ENCODE measurements around the gene MAPKBP1.

The MAPKBP1 gene

GRCh38 chr15:41791547-41791937 lies 17.3 kb downstream of the MAPKBP1 start:
- peak overlapping the region; percentile 17 for H3K27ac Mint-ChIP-seq
- H3K4me1 Mint-ChIP-seq (ENCODE audit: low read depth) = peaks cover 47% of the 10 kb centered on the region
- peak overlapping the region; percentile 66 for H3K4me3 Mint-ChIP-seq
- no peaks in the 10 kb centered on the region for H3K9me3 Mint-ChIP-seq
- no peaks in the 10 kb centered on the region for H3K27me3 Mint-ChIP-seq (ENCODE audit: low read depth)
- H3K36me3 Mint-ChIP-seq (ENCODE audit: low read depth) = peaks cover 5% of the 10 kb centered on the region

DNA sequence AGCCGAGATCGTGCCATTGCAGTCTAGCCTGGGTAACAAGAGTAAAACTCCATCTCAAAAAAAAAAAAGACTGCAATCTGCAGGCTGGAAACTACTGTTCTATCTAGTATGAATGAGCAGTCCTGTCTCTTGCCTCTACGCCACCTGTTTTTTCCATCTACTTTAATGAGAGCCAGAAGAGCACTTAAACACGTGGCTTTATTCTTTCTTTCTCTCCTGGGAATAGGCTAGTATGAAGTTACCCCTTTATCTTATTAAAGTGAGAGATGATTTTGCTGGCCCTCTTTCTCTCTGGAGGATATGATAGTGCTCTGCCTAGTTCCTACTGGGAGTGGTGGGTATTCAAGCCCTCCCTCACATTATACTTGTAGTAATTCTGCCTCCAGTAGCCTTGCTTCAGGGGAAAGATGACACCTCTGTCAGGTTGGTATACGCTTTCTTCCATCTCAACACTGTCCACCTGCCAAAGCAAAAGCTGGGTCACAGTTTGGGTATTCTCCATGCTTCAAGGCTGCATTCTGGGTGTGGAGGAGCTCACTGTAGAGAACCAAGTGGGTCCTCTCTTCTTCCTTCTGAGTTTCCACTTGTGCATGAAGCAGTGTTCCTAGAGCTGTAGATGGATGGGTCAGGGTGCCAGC lies 17.8 kb downstream of the MAPKBP1 start:
- Mint-ChIP-seq H3K9me3 (no peaks in the 10 kb centered on the region), H3K4me1 (ENCODE audit: low read depth) (peaks cover 50% of the 10 kb centered on the region), H3K27ac (peak overlapping the region; percentile 17), H3K27me3 (ENCODE audit: low read depth) (no peaks in the 10 kb centered on the region), H3K36me3 (ENCODE audit: low read depth) (peaks cover 5% of the 10 kb centered on the region), H3K4me3 (no peak overlapping the region)

DNA sequence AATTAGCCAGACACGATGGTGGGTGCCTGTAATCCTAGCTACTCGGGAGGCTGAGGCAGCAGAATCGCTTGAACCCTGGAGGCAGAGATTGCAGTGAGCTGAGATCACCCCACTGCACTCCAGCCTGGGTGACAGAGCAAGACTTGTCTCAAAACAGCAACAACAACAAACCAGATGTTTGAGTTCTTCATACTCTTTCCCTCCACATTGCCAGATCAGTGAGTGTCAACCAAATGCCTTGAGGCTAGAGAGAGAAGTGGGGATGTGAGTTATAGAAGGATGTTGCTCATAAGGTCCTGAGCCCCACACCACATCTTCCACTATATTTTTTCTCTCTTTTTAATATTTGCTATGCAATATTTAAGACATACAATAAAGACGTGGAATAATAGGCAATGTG lies 19.8 kb downstream of the MAPKBP1 start:
- no peaks in the 10 kb centered on the region for H3K9me3 Mint-ChIP-seq
- no peak overlapping the region for H3K27ac Mint-ChIP-seq
- H3K36me3 Mint-ChIP-seq (ENCODE audit: low read depth) = peaks cover 5% of the 10 kb centered on the region
- no peaks in the 10 kb centered on the region for H3K27me3 Mint-ChIP-seq (ENCODE audit: low read depth)
- peaks cover 43% of the 10 kb centered on the region for H3K4me1 Mint-ChIP-seq (ENCODE audit: low read depth)
- H3K4me3 Mint-ChIP-seq = no peak overlapping the region

- peak overlapping the region; percentile 11 for H3K27ac Mint-ChIP-seq
- H3K36me3 Mint-ChIP-seq (ENCODE audit: low read depth) = peaks cover 3% of the 10 kb centered on the region
- peaks cover 23% of the 10 kb centered on the region for H3K4me1 Mint-ChIP-seq (ENCODE audit: low read depth)
- no peak overlapping the region for H3K4me3 Mint-ChIP-seq
- no peaks in the 10 kb centered on the region for H3K9me3 Mint-ChIP-seq
- no peaks in the 10 kb centered on the region for H3K27me3 Mint-ChIP-seq (ENCODE audit: low read depth)
These were observed 21.9 kb downstream of the MAPKBP1 start for GRCh38 chr15:41795996-41796856.

DNA sequence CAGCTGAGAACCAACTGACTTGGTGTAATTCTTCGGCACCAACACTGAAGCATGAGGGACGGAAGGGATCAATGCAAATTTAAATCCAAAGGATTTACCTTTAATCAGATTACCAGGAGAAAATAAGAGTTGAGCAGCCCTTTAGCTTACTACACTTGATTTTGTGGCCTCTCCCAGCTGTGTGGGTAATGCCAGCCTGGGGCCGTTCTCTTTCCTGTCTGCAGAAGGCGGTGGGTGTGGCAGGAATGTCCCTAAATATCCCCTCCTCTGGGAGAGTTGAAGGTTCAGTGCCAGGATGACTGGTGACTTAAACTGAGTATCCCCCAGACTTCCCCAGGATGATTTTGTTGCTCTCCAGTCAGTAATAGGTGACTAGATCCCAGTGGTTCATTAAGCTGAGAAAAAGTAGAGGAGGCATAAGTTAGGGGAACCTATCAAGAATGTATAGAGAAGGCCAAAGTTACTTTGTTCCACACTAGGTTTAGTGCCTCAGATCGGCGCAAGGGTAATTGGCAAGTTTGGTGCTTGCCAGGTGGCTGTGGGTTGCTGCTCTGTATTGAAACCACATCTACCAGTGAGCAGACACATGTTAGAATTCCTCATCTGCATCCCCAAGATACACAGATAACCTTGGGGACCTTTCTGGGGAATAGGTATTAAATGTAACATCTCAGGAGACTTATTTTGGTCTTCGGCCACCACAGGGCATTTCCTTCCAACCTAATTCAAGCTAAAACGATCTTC lies 23.1 kb downstream of the MAPKBP1 start:
- H3K36me3 Mint-ChIP-seq (ENCODE audit: low read depth) = peaks cover 3% of the 10 kb centered on the region
- no peaks in the 10 kb centered on the region for H3K27me3 Mint-ChIP-seq (ENCODE audit: low read depth)
- peaks cover 12% of the 10 kb centered on the region for H3K4me1 Mint-ChIP-seq (ENCODE audit: low read depth)
- no peak overlapping the region for H3K27ac Mint-ChIP-seq
- no peak overlapping the region for H3K4me3 Mint-ChIP-seq
- no peaks in the 10 kb centered on the region for H3K9me3 Mint-ChIP-seq

- Mint-ChIP-seq H3K27ac (no peak overlapping the region), H3K36me3 (ENCODE audit: low read depth) (peaks cover 3% of the 10 kb centered on the region), H3K4me1 (ENCODE audit: low read depth) (peaks cover 12% of the 10 kb centered on the region), H3K27me3 (ENCODE audit: low read depth) (no peaks in the 10 kb centered on the region), H3K4me3 (no peak overlapping the region), H3K9me3 (no peaks in the 10 kb centered on the region)
These were observed 24.6 kb downstream of the MAPKBP1 start for GRCh38 chr15:41798607-41799487.

DNA sequence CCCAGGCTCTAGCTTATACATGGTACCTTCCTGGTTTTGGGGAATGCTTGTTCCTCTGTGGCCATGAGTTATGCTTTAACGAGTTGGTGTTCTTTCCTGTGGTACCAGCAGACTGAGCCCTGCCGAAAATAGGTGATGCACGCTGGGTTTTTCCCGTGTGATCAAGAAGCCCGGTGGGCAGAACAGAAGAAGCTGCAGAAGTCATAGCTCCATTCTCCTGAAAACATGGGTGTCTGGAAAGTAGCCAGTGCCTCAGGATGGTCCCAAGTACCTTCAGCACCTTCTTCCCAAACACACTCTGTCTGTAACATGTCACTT lies 25.2 kb downstream of the MAPKBP1 start:
- H3K27ac Mint-ChIP-seq = no peak overlapping the region

GRCh38 chr15:41801185-41801584 lies 26.9 kb downstream of the MAPKBP1 start:
- Mint-ChIP-seq H3K4me1 (ENCODE audit: low read depth) (peaks cover 15% of the 10 kb centered on the region), H3K27ac (no peak overlapping the region), H3K4me3 (no peak overlapping the region), H3K9me3 (no peaks in the 10 kb centered on the region), H3K27me3 (ENCODE audit: low read depth) (no peaks in the 10 kb centered on the region), H3K36me3 (ENCODE audit: low read depth) (peaks cover 6% of the 10 kb centered on the region)

More for the DNA sequence above, 25.2 kb downstream of the MAPKBP1 start:
- no peaks in the 10 kb centered on the region for H3K27me3 Mint-ChIP-seq (ENCODE audit: low read depth)
- no peaks in the 10 kb centered on the region for H3K9me3 Mint-ChIP-seq
- no peak overlapping the region for H3K4me3 Mint-ChIP-seq
- peaks cover 12% of the 10 kb centered on the region for H3K4me1 Mint-ChIP-seq (ENCODE audit: low read depth)
- H3K36me3 Mint-ChIP-seq (ENCODE audit: low read depth) = peaks cover 4% of the 10 kb centered on the region

DNA sequence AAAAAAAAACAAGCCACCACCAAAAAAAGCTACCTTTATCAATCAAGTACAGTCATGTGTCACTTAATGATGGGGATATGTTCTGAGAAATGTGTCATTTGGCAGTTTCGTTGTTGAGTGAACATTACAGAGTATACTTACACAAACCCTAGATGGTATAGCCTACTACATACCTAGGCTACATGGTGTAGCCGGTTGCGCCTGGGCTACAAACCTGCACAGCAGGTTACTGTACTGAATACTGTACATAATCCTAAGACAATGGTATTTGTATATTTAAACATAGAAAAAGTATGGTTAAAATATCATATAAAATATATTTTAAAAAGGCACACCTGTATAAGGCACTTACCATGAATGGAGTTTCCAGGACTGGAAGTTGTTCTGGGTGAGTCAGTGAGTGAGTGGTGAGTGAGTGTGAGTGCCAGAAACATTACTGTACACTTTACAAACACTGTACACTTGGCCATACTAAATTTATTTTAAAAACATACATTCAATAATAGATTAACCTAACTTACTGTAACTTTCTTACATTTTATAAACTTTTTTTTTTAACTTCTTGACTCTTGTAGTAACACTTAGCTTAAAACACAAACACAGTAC lies 27.7 kb downstream of the MAPKBP1 start:
- Mint-ChIP-seq H3K4me3 (no peak overlapping the region), H3K4me1 (ENCODE audit: low read depth) (peaks cover 11% of the 10 kb centered on the region), H3K36me3 (ENCODE audit: low read depth) (peaks cover 7% of the 10 kb centered on the region), H3K27ac (no peak overlapping the region), H3K9me3 (no peaks in the 10 kb centered on the region), H3K27me3 (ENCODE audit: low read depth) (no peaks in the 10 kb centered on the region)

- peaks cover 9% of the 10 kb centered on the region for H3K36me3 Mint-ChIP-seq (ENCODE audit: low read depth)
- H3K4me3 Mint-ChIP-seq = no peak overlapping the region
- H3K27ac Mint-ChIP-seq = no peak overlapping the region
- peaks cover 10% of the 10 kb centered on the region for H3K4me1 Mint-ChIP-seq (ENCODE audit: low read depth)
- H3K9me3 Mint-ChIP-seq = no peaks in the 10 kb centered on the region
- no peaks in the 10 kb centered on the region for H3K27me3 Mint-ChIP-seq (ENCODE audit: low read depth)
These were observed 30.1 kb downstream of the MAPKBP1 start for GRCh38 chr15:41804361-41804760.

DNA sequence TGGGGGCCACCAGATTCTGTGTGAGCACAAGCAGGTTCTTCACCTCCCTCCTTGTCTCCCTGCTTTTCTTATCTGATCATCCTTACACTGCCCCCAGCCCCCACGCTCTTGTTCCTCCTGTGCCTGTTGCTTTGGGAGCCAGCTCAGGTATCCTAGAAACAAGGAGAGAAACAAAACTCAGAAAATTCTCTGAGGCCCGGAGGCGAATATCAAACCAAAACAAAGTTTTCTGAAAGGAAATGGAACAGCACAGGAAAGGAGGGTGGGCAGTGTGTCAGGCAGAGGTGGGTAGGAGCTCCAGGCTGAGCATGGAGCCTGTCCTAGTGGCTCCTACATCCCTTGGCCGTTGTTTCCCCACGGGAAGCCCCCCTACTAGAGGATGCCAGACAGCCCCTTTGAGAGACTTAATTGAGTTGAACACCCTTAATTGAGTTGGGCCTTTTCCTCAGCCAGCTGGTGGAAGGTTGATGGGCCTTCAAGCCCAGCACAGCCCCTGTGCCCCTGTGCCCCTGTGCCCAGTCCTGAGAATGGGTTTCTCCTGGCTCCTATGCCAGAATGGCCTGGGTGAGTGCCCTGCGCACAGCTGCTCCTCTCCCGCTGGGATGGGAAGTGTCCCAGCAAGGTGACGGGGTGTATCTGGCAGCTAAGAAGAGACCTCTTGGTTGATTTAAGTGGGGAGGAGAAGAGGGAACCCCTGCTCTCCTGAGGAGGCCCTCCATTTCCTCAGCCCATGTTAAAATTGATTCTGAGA lies 30.8 kb downstream of the MAPKBP1 start:
- Mint-ChIP-seq H3K36me3 (ENCODE audit: low read depth) (peaks cover 9% of the 10 kb centered on the region), H3K4me1 (ENCODE audit: low read depth) (peaks cover 11% of the 10 kb centered on the region), H3K9me3 (no peaks in the 10 kb centered on the region), H3K27ac (peak overlapping the region; percentile 37), H3K4me3 (no peak overlapping the region), H3K27me3 (ENCODE audit: low read depth) (no peaks in the 10 kb centered on the region)

DNA sequence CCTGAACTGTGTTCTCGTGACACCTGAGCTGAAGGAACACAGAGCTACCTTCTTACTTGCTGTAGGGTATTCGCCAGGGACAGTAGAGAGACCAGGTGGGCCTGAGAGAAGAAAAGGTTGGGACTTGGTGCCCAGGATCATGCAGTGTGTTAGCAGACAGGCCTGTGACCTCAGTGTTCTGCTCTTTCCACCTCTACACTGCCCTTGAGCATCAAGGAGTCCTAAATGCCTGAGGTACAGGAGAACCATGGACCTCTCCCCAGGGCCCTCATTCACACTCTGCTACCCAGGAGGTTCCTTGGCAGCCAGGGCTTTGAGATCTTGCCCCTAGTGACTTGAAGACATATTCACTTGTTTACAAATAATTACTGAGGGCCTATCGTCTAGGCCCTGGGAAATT lies 31.4 kb downstream of the MAPKBP1 start:
- Mint-ChIP-seq H3K9me3 (no peaks in the 10 kb centered on the region), H3K4me3 (no peak overlapping the region), H3K27me3 (ENCODE audit: low read depth) (no peaks in the 10 kb centered on the region), H3K27ac (no peak overlapping the region), H3K36me3 (ENCODE audit: low read depth) (peaks cover 9% of the 10 kb centered on the region), H3K4me1 (ENCODE audit: low read depth) (peaks cover 16% of the 10 kb centered on the region)

Data from T-helper 1 cell treated with Interleukin-12 subunit alpha and Interleukin-12 subunit beta and Interleukin-4 antibody, amounts not matched to agents 30 μg/mL and 1 μg/mL, for 36 hours (primary cell).